PC-9 (cell line): ENCODE data around the gene SELENOS. TPM values are rescaled to one million over a fixed set of nuclear protein-coding genes. Genes with fewer than 3 reads are reported as not detected.

Source experiments
- BruUV-seq: library from RNA; stranded (reverse); fragments of 400-500 nt; replicated peaks from 2 replicates; lab custom pipeline; 2021; lab: Mats Ljungman, UMichigan
- CTCF ChIA-PET: fragments of 300-600 bp; sonication (Branson Sonifier 250); formaldehyde crosslinking; loops from one replicate; lab custom pipeline; 2022; ENCODE audit warnings: antibody characterized with exemption; lab: Charles Lee
- POLR2A ChIA-PET: fragments of 300-600 bp; sonication (Branson Sonifier 250); formaldehyde crosslinking; loops from one replicate; lab custom pipeline; 2022; ENCODE audit warnings: antibody characterized with exemption; ENCODE audit not compliant: unreplicated experiment; lab: Charles Lee
- DNase-seq, 2 experiments: peaks; one replicate each; pipeline versions ENCODE4 v3.0.0 to v3.0.0-alpha.2; 2015 to 2022; ENCODE audit warnings: mixed read lengths in 1 of 2
- H2AFZ ChIP-seq: fragments of 200-600 bp; sonication (generic); 2 replicates; pipeline ENCODE4 v1.8.1; 2017; ENCODE audit warnings: antibody characterized with exemption
- H3F3A ChIP-seq: fragments of 200-600 bp; sonication (generic); 2 replicates; pipeline ENCODE4 v1.8.1; 2017; ENCODE audit warnings: antibody characterized with exemption, mild to moderate bottlenecking, low read depth; ENCODE audit not compliant: insufficient read depth
- H3K27ac ChIP-seq: fragments of 200-600 bp; sonication (generic); 2 replicates; pipeline ENCODE4 v1.6.1; 2016; ENCODE audit warnings: mixed run types
- H3K27me3 ChIP-seq: fragments of 200-600 bp; sonication (generic); 2 replicates; pipeline ENCODE4 v1.6.1; 2016; ENCODE audit warnings: low read depth, mixed run types; ENCODE audit not compliant: insufficient read depth
- H3K36me3 ChIP-seq: fragments of 200-600 bp; sonication (generic); 2 replicates; pipeline ENCODE4 v1.6.1; 2016; ENCODE audit warnings: low read depth, mixed run types
- H3K4me1 ChIP-seq: fragments of 200-600 bp; sonication (generic); replicated peaks from 2 replicates; pipeline ENCODE4 v1.6.1; 2016; ENCODE audit warnings: mixed run types; ENCODE audit not compliant: insufficient read depth
- H3K4me2 ChIP-seq: fragments of 200-600 bp; sonication (generic); 2 replicates; pipeline ENCODE4 v1.6.1; 2017; ENCODE audit warnings: mixed run types
- H3K4me3 ChIP-seq: fragments of 200-600 bp; sonication (generic); 2 replicates; pipeline ENCODE4 v1.6.1; 2016; ENCODE audit warnings: mixed run types
- H3K79me2 ChIP-seq: fragments of 200-600 bp; sonication (generic); 2 replicates; pipeline ENCODE4 v1.6.1; 2017; ENCODE audit warnings: low read depth, mixed run types
- H3K9me2 ChIP-seq: fragments of 200-600 bp; sonication (generic); 2 replicates; pipeline ENCODE4 v1.8.1; 2017; ENCODE audit warnings: mild to moderate bottlenecking; ENCODE audit not compliant: insufficient read depth
- H3K9me3 ChIP-seq: fragments of 200-600 bp; sonication (generic); 2 replicates; pipeline ENCODE4 v1.8.1; 2016; ENCODE audit warnings: low read depth; ENCODE audit not compliant: insufficient read depth
- H4K20me1 ChIP-seq: fragments of 200-600 bp; sonication (generic); 2 replicates; pipeline ENCODE4 v1.8.1; 2017; ENCODE audit not compliant: insufficient read depth
- CTCF ChIP-seq: fragments of 200-600 bp; sonication (generic); conservative IDR thresholded peaks from 2 replicates; pipeline ENCODE4 v1.6.1; 2017; ENCODE audit warnings: mixed run types, antibody characterized with exemption, mild to moderate bottlenecking, moderate library complexity
- EZH2 ChIP-seq: fragments of 200-600 bp; sonication (generic); IDR thresholded peaks from 2 replicates; pipeline ENCODE4 v1.8.0; 2017; ENCODE audit warnings: antibody characterized with exemption, low read depth
- intact Hi-C: fragments of 100-400 bp; cut with micrococcal nuclease; formaldehyde crosslinking; loops from one replicate; pipeline ENCODE4 v1.10.0; 2022; ENCODE audit not compliant: unreplicated experiment
- total RNA-seq: library from RNA; stranded (reverse); gene quantifications from 2 replicates; pipeline ENCODE4 v1.2.3, GENCODE V29; 2021

The SELENOS gene
- total RNA-seq, 1 experiment from 2014 or later: 28.6 TPM

- ChIA-PET POLR2A (no interaction called here), CTCF (no interaction called here)
- Histone ChIP-seq H3K79me2 (no peaks in the 10 kb centered on the region), H3K27ac (no peak overlapping the region), H2AFZ (no peak overlapping the region), H3K4me3 (no peak overlapping the region), H3K4me2 (no peak overlapping the region), H3F3A (no peaks in the 10 kb centered on the region), H3K9me3 (no peaks in the 10 kb centered on the region), H4K20me1 (no peaks in the 10 kb centered on the region), H3K9me2 (no peaks in the 10 kb centered on the region), H3K27me3 (no peaks in the 10 kb centered on the region), H3K4me1 (no peaks in the 10 kb centered on the region), H3K36me3 (no peaks in the 10 kb centered on the region)
- intact Hi-C loops: no loop called here
- no peak for DNase-seq
- no TSS peak for BruUV-seq
- TF ChIP-seq CTCF (no peak), EZH2 (no peak)
These were observed 30.0 kb upstream of the SELENOS start for GRCh38 chr15:101307048-101307896.

- H3K27me3 ChIP-seq: no peaks in the 10 kb centered on the region
- POLR2A ChIA-PET: no interaction called here
- no peak overlapping the region for H3K4me3 ChIP-seq
- no peaks in the 10 kb centered on the region for H3K9me2 ChIP-seq
- H3K79me2 ChIP-seq: no peaks in the 10 kb centered on the region
- BruUV-seq: no TSS peak
- no peak overlapping the region for H2AFZ ChIP-seq
- H3K4me1 ChIP-seq: no peaks in the 10 kb centered on the region
- H4K20me1 ChIP-seq: no peaks in the 10 kb centered on the region
- H3K27ac ChIP-seq: no peak overlapping the region
- no peaks in the 10 kb centered on the region for H3K36me3 ChIP-seq
- no peaks in the 10 kb centered on the region for H3F3A ChIP-seq
- H3K4me2 ChIP-seq: no peak overlapping the region
- TF ChIP-seq CTCF (no peak), EZH2 (no peak)
- CTCF ChIA-PET: no interaction called here
- DNase-seq: no peak
- intact Hi-C loops: no loop called here
- H3K9me3 ChIP-seq: no peaks in the 10 kb centered on the region
These were observed 29.2 kb upstream of the SELENOS start for GRCh38 chr15:101306341-101307047.

- Histone ChIP-seq H3K9me2 (no peaks in the 10 kb centered on the region), H3K4me2 (no peak overlapping the region), H3K27me3 (no peaks in the 10 kb centered on the region), H2AFZ (no peak overlapping the region), H3K4me1 (no peaks in the 10 kb centered on the region), H3K79me2 (no peaks in the 10 kb centered on the region), H3K27ac (no peak overlapping the region), H3K4me3 (no peak overlapping the region), H3K36me3 (no peaks in the 10 kb centered on the region), H3F3A (no peaks in the 10 kb centered on the region), H3K9me3 (no peaks in the 10 kb centered on the region), H4K20me1 (no peaks in the 10 kb centered on the region)
- CTCF ChIA-PET: no interaction called here
- TF ChIP-seq CTCF (no peak), EZH2 (no peak)
- no peak for DNase-seq
- POLR2A ChIA-PET: no interaction called here
- BruUV-seq: no TSS peak
- intact Hi-C loops: no loop called here
These were observed 28.6 kb upstream of the SELENOS start for GRCh38 chr15:101305820-101306255.
